Fibroblast of skin of left quadriceps (primary cell): ENCODE results near the gene CSRNP2.
"Not testable (repeated sequence)": the region's sequence is repeated elsewhere in the genome, so short reads cannot be mapped to it uniquely, and the experiment has no call there.

Experiments used
- DNase-seq, 2 experiments: peaks; one replicate each; pipeline ENCODE4 v3.0.0-alpha.2; 2013; ENCODE audit warnings: low read depth in 2 of 2

The CSRNP2 gene

DNA sequence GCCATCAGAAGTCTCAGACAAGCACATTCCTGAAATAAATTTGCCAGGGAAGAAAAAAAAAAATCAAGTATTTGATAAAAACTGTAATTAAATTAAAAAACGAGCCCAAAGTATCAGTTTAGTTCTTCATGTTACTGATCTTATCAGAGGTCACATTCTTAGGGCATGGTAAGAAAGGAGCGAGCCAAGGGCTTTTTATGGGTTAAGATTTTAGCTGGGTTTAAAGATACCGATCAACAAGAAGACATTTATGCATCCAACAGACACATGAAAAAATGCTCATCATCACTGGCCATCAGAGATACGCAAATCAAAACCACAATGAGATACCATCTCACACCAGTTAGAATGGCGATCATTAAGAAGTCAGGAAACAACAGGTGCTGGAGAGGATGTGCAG, 5.0 kb downstream of the CSRNP2 start:
- not testable (repeated sequence) for DNase-seq

GRCh38 chr12:51077930-51078329, 5.5 kb downstream of the CSRNP2 start:
- no peak for DNase-seq

- DNase-seq = no peak
These were observed 7.0 kb downstream of the CSRNP2 start for GRCh38 chr12:51076236-51076930.

DNA sequence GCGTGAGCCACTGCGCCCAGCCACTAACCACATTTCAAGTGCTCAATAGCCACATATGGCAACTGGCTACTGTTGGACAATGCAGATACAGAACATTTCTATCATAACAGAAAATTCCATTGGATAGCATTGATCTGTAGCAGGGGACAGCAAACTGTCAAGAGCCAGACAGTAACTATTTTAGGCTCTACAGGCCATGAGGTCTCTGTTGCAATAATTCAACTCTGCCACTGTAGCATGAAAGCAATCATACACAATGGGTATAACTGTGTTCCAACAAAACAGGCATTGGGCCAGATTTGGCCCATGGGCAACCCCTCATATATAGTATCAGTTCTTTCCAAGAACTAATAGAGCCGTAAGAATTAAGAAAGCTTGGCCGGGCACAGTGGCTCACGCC, 8.0 kb downstream of the CSRNP2 start:
- DNase-seq = no peak

DNA sequence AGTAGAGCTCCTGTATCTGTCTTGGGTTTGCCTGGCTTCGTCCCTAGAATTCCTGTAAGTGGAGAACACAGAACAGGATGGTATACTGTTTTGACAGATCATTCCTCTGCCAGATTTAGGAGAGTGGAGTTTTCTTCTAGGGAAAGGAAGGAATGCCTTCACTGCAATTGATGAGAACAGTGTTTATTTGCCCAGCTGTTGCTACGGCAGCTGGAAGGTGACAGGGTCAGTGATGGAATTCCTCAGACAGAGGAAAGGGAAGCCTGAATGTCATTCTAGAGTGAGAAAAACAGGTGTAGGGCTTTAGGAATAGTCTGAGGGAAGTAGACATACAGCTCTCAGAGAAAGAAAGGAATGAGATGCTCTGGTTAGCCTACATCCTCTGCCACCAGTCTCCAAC, 11.7 kb downstream of the CSRNP2 start:
- no peak for DNase-seq

- peak; percentile 36 to 46 for DNase-seq
These were observed 13.4 kb downstream of the CSRNP2 start for GRCh38 chr12:51070004-51070403.

- no peak for DNase-seq
These were observed 15.6 kb downstream of the CSRNP2 start for GRCh38 chr12:51067771-51068170.

GRCh38 chr12:51067229-51067628, 16.2 kb downstream of the CSRNP2 start:
- DNase-seq = no peak

DNA sequence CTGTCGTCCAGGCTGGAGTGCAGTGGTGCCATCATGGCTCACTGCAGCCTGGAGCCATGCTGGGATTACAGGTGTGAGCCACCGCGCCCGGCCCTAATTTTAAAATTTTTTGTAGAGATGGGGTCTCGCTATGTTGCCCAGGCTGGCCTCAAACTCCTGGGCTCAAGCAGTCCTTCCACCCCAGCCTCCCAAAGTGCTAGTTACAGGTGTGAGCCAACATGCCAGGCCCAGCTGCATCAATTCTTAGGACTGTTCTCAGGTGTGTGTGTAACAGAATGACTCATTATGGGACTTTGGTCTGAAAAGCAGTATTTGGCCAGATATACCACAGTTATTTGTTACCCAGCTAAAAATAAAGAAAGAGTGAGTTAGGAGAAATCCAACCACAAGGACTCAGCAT, 17.9 kb downstream of the CSRNP2 start:
- DNase-seq = no peak

DNA sequence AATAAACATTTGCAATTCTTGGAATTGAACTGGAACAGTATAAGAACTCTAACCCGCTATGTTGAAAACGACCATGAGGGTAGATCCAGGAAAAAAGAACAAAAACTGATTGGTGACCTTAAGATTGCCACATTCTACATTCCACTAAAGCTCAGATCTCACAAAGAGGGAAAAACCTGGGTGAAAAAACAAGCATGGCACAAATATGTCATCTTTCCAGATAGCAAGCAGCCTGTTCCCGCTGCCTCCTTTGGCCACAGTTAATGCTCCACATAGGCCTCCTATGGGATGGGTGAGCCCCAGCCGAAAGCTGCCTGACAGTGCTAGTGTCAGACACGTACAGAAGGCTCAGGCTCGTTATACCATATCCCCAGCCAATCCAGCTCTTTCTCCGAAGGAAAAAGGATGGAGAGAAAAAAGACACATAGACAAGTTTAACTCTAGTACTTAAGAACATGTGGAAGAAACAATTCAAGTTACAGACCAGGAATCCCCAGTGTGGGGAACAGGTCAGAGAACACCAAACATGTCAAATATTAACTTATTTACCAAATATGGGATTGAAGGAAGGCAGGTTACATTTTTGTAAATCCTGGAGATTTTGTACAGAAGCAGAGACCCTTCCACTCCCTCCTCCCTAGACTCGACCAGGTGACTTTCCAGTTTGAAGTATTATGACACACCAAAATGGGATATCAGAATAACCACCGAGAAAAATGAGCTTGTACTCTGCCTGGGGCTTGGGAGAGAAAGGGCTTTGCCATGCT, 20.6 kb downstream of the CSRNP2 start:
- DNase-seq = no peak

- DNase-seq = no peak
These were observed 24.3 kb downstream of the CSRNP2 start for GRCh38 chr12:51059086-51059485.

DNA sequence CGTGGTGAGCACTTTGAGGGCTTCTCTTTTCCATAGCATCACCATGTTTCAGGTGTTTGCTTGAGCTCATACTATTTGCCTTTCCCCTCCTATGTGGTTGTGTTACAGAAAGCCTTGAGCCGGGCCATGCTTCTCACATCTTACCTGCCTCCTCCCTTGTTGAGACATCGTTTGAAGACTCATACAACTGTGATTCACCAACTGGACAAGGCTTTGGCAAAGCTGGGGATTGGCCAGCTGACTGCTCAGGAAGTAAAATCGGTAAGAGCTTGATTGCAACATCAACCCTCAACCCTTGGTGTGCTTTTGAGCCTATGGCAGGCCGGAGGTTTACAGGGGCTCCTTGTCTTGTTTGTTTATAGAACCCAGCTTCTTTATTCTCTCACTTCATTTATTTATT, 27.2 kb downstream of the CSRNP2 start:
- no peak for DNase-seq

DNA sequence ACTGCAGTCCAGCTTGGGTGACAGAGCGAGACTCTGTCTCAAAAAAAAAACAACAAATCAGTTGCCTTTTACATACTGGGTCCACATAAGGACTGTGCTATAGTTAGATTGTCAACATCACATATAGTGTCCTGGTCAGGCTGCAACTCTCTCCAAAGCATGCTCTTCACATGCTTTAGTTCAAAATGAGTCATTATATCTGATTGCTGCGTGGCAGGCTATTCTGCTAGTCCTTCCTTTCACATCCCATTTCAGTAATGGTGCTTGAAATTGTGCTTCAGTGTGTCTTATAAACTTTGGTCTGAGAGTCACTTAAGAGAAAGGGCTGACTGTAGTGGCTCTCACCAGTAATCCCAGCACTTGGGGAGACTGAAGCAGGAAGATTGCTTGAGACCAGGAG, 28.3 kb downstream of the CSRNP2 start:
- DNase-seq = no peak

- no peak for DNase-seq
These were observed 31.6 kb downstream of the CSRNP2 start for GRCh38 chr12:51051787-51052186.

DNA sequence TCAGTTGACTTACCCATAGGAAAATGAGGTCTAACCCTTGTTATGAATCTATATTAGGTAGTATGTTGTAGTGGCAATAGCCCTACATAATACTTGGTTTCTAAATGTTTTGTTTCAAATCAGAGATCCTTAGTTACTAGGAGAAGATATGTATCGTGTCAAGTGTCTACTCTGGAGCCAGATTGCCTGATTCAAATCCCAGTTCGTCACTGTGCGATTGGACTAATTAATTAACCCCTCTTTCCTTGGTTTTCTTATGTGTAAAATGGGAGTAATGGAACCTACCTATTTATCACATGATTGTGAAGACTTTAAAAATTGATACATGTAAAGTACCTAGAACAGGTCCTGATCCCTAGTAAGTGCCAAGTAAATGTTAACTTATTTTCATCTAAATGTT, 33.9 kb downstream of the CSRNP2 start:
- no peak for DNase-seq

- DNase-seq = no peak
These were observed 34.6 kb downstream of the CSRNP2 start for GRCh38 chr12:51048661-51049251.

DNA sequence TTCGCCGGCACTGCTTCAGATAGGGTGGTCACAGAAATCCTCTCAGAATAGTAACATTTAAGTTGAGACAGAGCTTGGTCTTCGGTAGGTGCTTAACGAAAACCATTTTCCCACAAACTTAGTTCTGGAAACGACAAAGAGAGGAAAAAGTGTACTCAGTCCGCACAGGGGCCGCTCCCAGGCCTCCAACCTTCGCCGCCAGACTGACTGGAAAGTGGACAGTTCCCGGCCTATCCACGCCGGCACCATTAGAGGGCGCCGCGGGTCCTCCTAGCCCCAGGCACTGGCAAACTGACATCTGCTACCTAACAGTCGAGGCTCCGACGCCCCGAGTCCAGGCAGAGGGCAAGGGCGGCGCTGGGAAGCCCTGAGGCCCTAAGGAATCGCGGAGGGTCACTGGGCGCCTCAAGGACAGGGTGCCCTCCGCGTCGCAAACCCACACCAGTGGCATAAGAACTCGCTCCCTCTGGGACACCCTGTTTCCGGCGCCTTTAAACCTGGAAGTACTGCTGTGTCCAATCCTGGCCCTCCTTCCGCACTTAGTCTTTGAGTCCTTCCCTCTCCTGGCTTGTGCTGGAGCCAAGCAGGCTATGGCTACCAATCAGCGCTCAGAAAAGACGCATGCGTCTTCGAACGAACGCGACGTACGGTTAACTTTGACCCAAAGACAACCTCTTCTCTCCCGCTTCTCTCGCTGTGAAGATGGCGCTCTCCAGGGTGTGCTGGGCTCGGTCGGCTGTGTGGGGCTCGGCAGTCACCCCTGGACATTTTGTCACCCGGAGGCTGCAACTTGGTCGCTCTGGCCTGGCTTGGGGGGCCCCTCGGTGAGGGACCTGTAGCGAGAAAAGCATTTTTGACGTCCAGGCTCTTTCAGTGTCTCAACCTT, 35.5 kb downstream of the CSRNP2 start, which contains the start of gene LETMD1:
TSS of gene LETMD1 (plus strand) at position 673 of the 886 bp plus-strand sequence. CDS start at position 703, 30 bp downstream.
- peak; percentile 95 to 96 for DNase-seq

DNA sequence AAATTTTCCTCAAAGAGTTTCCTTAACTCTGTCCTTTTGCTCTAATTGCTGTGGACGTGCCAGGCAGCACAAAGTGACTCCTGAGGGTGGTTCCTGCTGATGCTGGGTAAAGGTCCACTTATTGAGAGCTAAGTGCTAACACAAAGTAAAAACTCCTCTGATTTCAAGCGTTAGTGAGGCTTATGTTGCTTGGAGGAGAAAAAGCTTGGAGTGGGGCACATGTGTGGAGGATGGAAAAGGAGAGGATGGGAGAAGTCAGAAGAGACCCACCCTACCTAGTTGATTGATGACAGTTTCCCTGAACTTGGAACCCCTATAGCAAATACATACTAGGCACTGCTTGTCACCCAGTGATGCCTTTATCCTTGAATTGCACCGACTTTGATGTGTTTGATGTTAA, 47.1 kb downstream of the CSRNP2 start:
- no peak for DNase-seq

- DNase-seq = no peak
These were observed 49.8 kb downstream of the CSRNP2 start for GRCh38 chr12:51033457-51034089.

GRCh38 chr12:51033048-51033447, 50.3 kb downstream of the CSRNP2 start:
- no peak for DNase-seq

GRCh38 chr12:51028813-51029150, 54.6 kb downstream of the CSRNP2 start:
- no peak for DNase-seq
